ENCODE measurements around the gene MAN2B1. TPM values are rescaled to one million over a fixed set of nuclear protein-coding genes. Genes with fewer than 3 reads are reported as not detected.
A peak's percentile ranks its signal among the peaks of the same experiment; 100 is the strongest.

MAN2B1 gene
- total and polyA plus RNA-seq, 2 of the 13 experiments (the other 11 are each of a cell fraction or from before 2014, with no cell fraction given): 23.6 to 23.8 TPM

DNA sequence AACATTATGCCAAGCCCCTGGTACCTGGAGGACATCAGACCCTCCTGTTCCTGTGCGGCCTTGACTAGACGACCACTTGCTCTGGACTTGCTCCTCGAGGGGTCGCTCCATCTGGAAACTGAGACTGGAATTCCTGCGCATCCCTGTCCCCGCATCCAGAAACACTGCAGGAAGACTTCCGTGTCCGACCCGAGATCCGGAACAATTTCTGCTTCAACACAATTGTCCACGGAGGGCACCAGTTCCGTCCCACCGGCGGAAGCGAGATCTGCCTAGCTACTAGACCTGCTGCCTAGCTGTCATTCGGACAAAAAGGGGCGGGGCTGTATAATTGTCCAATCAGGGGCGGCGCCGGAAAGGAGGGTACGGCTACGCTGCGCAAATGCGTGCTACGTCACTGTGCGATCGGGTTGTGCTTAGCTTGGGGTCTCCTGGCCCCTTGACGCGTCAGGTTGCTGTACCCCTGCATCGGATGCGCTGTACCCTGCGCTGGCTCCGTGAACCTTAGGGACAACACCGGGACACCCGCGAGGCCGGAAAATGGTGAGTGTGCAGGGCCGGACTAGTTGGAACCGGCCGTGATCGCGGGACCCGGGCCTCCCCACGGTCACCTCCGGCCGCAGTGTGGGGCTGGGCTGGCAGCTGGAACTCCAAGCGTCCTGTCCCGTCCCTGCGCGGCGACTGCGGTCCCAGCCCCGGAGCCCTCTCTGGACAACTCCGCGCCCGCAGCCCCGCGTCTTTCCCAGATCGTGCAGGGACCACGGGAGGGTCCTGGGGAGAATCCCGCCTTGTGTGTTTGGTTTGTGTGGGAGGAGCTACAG is 55.8 kb downstream of the MAN2B1 start, which contains the start of the genes ZNF490 and ZNF791 (continued):
- TF ChIP-seq SP4 (CRISPR knock-in tag; IDR thresholded peaks at IDR 0.05) (peak; percentile 69; the same call in 1 of the 2 replicates), ZNF543 (CRISPR knock-in tag; IDR thresholded peaks at IDR 0.05) (peak; percentile 53; the same call in 1 of the 2 replicates), ZNF773 (CRISPR knock-in tag; IDR thresholded peaks at IDR 0.05; ENCODE audit: borderline replicate concordance) (no peak), ZFP41 (CRISPR knock-in tag; IDR thresholded peaks at IDR 0.05; ENCODE audit: borderline replicate concordance) (0 out of 2 replicates have a peak, but pooled peaks have one; percentile 21), SRSF9 (IDR thresholded peaks at IDR 0.05; ENCODE audit: borderline replicate concordance, insufficient read depth, low read depth, low read length, poor library complexity, severe bottlenecking) (no peak), FOXK1 (CRISPR knock-in tag; IDR thresholded peaks at IDR 0.05; ENCODE audit: borderline replicate concordance, low read depth) (peak; percentile 91), ZNF274 (CRISPR knock-in tag; IDR thresholded peaks at IDR 0.05) (0 out of 2 replicates have a peak, but pooled peaks have one; percentile 35), ZFY (CRISPR knock-in tag; IDR thresholded peaks at IDR 0.05) (peak; percentile 84), ZC3H13 (CRISPR knock-in tag; IDR thresholded peaks at IDR 0.05) (no peak), MIXL1 (CRISPR knock-in tag; IDR thresholded peaks at IDR 0.05) (no peak; the same call in none of the 2 replicates), SNAPC2 (CRISPR knock-in tag; IDR thresholded peaks at IDR 0.05) (peak; percentile 78; the same call in 1 of the 2 replicates), ZNF460 (CRISPR knock-in tag; IDR thresholded peaks at IDR 0.05; ENCODE audit: borderline replicate concordance) (no peak; the same call in 1 of the 2 replicates), PAXIP1 (CRISPR knock-in tag; conservative IDR thresholded peaks at IDR 0.05) (peak; percentile 19; the same call in 1 of the 2 replicates), HMG20A (CRISPR knock-in tag; IDR thresholded peaks at IDR 0.05; ENCODE audit: borderline replicate concordance) (no peak), FOXO4 (CRISPR knock-in tag; conservative IDR thresholded peaks at IDR 0.05) (no peak), TCF7 (IDR thresholded peaks at IDR 0.05; ENCODE audit: low read depth) (no peak)
- TF ChIP-seq, protein P1, sequence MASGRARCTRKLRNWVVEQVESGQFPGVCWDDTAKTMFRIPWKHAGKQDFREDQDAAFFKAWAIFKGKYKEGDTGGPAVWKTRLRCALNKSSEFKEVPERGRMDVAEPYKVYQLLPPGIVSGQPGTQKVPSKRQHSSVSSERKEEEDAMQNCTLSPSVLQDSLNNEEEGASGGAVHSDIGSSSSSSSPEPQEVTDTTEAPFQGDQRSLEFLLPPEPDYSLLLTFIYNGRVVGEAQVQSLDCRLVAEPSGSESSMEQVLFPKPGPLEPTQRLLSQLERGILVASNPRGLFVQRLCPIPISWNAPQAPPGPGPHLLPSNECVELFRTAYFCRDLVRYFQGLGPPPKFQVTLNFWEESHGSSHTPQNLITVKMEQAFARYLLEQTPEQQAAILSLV (CRISPR knock-in tag; IDR thresholded peaks at IDR 0.05; ENCODE audit: borderline replicate concordance): peak; percentile 84
- TF ChIP-seq, protein P2, sequence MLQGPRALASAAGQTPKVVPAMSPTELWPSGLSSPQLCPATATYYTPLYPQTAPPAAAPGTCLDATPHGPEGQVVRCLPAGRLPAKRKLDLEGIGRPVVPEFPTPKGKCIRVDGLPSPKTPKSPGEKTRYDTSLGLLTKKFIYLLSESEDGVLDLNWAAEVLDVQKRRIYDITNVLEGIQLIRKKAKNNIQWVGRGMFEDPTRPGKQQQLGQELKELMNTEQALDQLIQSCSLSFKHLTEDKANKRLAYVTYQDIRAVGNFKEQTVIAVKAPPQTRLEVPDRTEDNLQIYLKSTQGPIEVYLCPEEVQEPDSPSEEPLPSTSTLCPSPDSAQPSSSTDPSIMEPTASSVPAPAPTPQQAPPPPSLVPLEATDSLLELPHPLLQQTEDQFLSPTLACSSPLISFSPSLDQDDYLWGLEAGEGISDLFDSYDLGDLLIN (CRISPR knock-in tag; IDR thresholded peaks at IDR 0.05; ENCODE audit: borderline replicate concordance): no peak; the same call in 1 of the 2 replicates

Measured in HepG2 (cell line).